Activated CD4-positive, alpha-beta T cell treated with anti-CD3 and anti-CD28 coated beads, Interleukin-2, amount 50 U/mL, for 24 hours (primary cell): Measurements from ENCODE around the gene CLVS2.

Experiments
- DNase-seq, 2 donors: peaks; one replicate each; pipeline ENCODE4 v3.0.0-alpha.2; 2020; ENCODE audit warnings: low read depth in 1 of 2, low spot score in 1 of 2

Gene CLVS2

GRCh38 chr6:123024976-123025375 is 28.9 kb downstream of the CLVS2 start:
- DNase-seq: no peak

- DNase-seq: no peak
These were observed 31.4 kb downstream of the CLVS2 start for GRCh38 chr6:123027408-123027807.

- no peak for DNase-seq
These were observed 32.2 kb downstream of the CLVS2 start for GRCh38 chr6:123028263-123028662.

- no peak for DNase-seq
These were observed 34.2 kb downstream of the CLVS2 start for GRCh38 chr6:123030282-123030681.

- no peak for DNase-seq
These were observed 40.6 kb downstream of the CLVS2 start for GRCh38 chr6:123036648-123037047.

- no peak for DNase-seq
These were observed 43.4 kb downstream of the CLVS2 start for GRCh38 chr6:123039431-123039830.

GRCh38 chr6:123042401-123042800 is 46.4 kb downstream of the CLVS2 start:
- DNase-seq: no peak

GRCh38 chr6:123044341-123044860 is 48.4 kb downstream of the CLVS2 start:
- DNase-seq: no peak

- no peak for DNase-seq
These were observed 57.7 kb downstream of the CLVS2 start for GRCh38 chr6:123053602-123054225.

- no peak for DNase-seq
These were observed 59.2 kb downstream of the CLVS2 start for GRCh38 chr6:123055256-123055655.

- DNase-seq: no peak
These were observed 66.6 kb downstream of the CLVS2 start for GRCh38 chr6:123062670-123063069.

GRCh38 chr6:123064038-123064437 is 68.0 kb downstream of the CLVS2 start:
- DNase-seq: no peak

- no peak for DNase-seq
These were observed 78.6 kb downstream of the CLVS2 start for GRCh38 chr6:123074616-123075015.

GRCh38 chr6:123085403-123085802 is 89.4 kb downstream of the CLVS2 start:
- DNase-seq: no peak

- DNase-seq: no peak
These were observed 93.2 kb downstream of the CLVS2 start for GRCh38 chr6:123089226-123089625.

- no peak for DNase-seq
These were observed 95.3 kb downstream of the CLVS2 start for GRCh38 chr6:123091091-123091895.

GRCh38 chr6:123091896-123092271 is 95.8 kb downstream of the CLVS2 start:
- no peak for DNase-seq

GRCh38 chr6:123094795-123095194 is 98.8 kb downstream of the CLVS2 start:
- no peak for DNase-seq

- DNase-seq: no peak
These were observed 109.5 kb downstream of the CLVS2 start for GRCh38 chr6:123105561-123105960.

- no peak for DNase-seq
These were observed 120.3 kb downstream of the CLVS2 start for GRCh38 chr6:123116370-123116769.

GRCh38 chr6:123117145-123117908 is 121.3 kb downstream of the CLVS2 start:
- no peak for DNase-seq

- no peak for DNase-seq
These were observed 122.8 kb downstream of the CLVS2 start for GRCh38 chr6:123118811-123119210.
